ENCODE results near the gene SCAPER.

- TF ChIP-seq CTCF (conservative IDR thresholded peaks at IDR 0.05; ENCODE audit: low read length), result no peak
- TF ChIP-seq EZH2phosphoT487 (IDR thresholded peaks at IDR 0.05; ENCODE audit: borderline replicate concordance, low read depth, low read length), result no peak
Observed at GRCh38 chr15:76575679-76576078, 329.5 kb downstream of the SCAPER start.

Data from OCI-LY7 (cell line).